HL-60 (cell line): Measurements from ENCODE around the gene PROM1.

Source experiments
- DNase-seq, 2 experiments: peaks; one replicate each; pipeline ENCODE4 v3.0.0-alpha.2; 2010 to 2020; ENCODE audit warnings: low read depth in 1 of 2, low spot score in 1 of 2
- H3K27ac ChIP-seq: fragments of 250-450 bp; sonication (Bioruptor Pico); replicated peaks from 2 replicates; pipeline ENCODE4 v1.5.1; 2020; ENCODE audit warnings: mild to moderate bottlenecking, moderate library complexity
- H3K27me3 ChIP-seq: fragments of 250-450 bp; sonication (Bioruptor Pico); 2 replicates; pipeline ENCODE4 v1.5.1; 2021; ENCODE audit warnings: mild to moderate bottlenecking, moderate library complexity; ENCODE audit not compliant: insufficient read depth, poor library complexity, severe bottlenecking
- H3K4me3 ChIP-seq: replicated peaks from 2 replicates; pipeline ENCODE4 v1.5.1; 2011; ENCODE audit warnings: mild to moderate bottlenecking, control low read depth, low read length; ENCODE audit not compliant: insufficient read depth
- GABPA ChIP-seq: IDR thresholded peaks from 2 replicates; pipeline ENCODE4 v1.6.1; 2012; ENCODE audit warnings: low read depth
- POLR2AphosphoS5 ChIP-seq: IDR thresholded peaks from 2 replicates; pipeline ENCODE4 v1.6.1; 2012; ENCODE audit warnings: low read depth
- SPI1 ChIP-seq: IDR thresholded peaks from 2 replicates; pipeline ENCODE4 v1.6.1; 2012; ENCODE audit warnings: low read depth, mild to moderate bottlenecking, borderline replicate concordance
- TF ChIP-seq, protein P1 (sequence below): IDR thresholded peaks from one replicate; pipeline ENCODE4 v1.5.1; 2011; ENCODE audit warnings: low read length, control low read depth, inconsistent platforms; ENCODE audit not compliant: insufficient read depth
- TF ChIP-seq, protein P2 (sequence below): IDR thresholded peaks from 2 replicates; pipeline ENCODE4 v1.6.1; 2012; ENCODE audit warnings: low read depth; ENCODE audit not compliant: insufficient replicate concordance

Gene PROM1

DNA sequence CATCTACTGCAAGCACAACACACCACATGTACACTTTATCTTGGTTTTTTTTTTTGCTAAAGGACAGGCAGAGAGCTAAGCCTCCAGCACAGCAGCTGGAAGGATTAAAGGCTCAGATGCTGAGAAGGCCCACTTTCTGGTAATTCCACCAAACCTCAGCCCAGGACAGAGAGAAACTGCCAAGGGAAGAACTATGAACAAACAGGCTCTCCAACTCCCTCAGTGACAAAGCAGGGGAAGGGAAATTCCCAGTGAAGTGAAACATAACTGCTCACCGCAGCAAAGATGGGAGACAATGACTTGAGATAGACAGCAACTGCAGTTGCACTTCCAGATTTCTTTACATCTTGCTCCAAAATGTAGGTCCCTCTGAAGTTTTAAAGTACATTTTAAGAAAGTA lies 4.8 kb downstream of the PROM1 start:
- no peak overlapping the region for H3K27ac ChIP-seq
- DNase-seq, result no peak
- TF ChIP-seq SPI1, result no peak
- TF ChIP-seq, protein P1, sequence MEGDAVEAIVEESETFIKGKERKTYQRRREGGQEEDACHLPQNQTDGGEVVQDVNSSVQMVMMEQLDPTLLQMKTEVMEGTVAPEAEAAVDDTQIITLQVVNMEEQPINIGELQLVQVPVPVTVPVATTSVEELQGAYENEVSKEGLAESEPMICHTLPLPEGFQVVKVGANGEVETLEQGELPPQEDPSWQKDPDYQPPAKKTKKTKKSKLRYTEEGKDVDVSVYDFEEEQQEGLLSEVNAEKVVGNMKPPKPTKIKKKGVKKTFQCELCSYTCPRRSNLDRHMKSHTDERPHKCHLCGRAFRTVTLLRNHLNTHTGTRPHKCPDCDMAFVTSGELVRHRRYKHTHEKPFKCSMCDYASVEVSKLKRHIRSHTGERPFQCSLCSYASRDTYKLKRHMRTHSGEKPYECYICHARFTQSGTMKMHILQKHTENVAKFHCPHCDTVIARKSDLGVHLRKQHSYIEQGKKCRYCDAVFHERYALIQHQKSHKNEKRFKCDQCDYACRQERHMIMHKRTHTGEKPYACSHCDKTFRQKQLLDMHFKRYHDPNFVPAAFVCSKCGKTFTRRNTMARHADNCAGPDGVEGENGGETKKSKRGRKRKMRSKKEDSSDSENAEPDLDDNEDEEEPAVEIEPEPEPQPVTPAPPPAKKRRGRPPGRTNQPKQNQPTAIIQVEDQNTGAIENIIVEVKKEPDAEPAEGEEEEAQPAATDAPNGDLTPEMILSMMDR, result no peak
- no peak for TF ChIP-seq POLR2AphosphoS5
- no peak for TF ChIP-seq GABPA
- TF ChIP-seq, protein P2, sequence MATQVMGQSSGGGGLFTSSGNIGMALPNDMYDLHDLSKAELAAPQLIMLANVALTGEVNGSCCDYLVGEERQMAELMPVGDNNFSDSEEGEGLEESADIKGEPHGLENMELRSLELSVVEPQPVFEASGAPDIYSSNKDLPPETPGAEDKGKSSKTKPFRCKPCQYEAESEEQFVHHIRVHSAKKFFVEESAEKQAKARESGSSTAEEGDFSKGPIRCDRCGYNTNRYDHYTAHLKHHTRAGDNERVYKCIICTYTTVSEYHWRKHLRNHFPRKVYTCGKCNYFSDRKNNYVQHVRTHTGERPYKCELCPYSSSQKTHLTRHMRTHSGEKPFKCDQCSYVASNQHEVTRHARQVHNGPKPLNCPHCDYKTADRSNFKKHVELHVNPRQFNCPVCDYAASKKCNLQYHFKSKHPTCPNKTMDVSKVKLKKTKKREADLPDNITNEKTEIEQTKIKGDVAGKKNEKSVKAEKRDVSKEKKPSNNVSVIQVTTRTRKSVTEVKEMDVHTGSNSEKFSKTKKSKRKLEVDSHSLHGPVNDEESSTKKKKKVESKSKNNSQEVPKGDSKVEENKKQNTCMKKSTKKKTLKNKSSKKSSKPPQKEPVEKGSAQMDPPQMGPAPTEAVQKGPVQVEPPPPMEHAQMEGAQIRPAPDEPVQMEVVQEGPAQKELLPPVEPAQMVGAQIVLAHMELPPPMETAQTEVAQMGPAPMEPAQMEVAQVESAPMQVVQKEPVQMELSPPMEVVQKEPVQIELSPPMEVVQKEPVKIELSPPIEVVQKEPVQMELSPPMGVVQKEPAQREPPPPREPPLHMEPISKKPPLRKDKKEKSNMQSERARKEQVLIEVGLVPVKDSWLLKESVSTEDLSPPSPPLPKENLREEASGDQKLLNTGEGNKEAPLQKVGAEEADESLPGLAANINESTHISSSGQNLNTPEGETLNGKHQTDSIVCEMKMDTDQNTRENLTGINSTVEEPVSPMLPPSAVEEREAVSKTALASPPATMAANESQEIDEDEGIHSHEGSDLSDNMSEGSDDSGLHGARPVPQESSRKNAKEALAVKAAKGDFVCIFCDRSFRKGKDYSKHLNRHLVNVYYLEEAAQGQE, result no peak
- peaks cover 30% of the 10 kb centered on the region for H3K27me3 ChIP-seq
- H3K4me3 ChIP-seq, result no peak overlapping the region

DNA sequence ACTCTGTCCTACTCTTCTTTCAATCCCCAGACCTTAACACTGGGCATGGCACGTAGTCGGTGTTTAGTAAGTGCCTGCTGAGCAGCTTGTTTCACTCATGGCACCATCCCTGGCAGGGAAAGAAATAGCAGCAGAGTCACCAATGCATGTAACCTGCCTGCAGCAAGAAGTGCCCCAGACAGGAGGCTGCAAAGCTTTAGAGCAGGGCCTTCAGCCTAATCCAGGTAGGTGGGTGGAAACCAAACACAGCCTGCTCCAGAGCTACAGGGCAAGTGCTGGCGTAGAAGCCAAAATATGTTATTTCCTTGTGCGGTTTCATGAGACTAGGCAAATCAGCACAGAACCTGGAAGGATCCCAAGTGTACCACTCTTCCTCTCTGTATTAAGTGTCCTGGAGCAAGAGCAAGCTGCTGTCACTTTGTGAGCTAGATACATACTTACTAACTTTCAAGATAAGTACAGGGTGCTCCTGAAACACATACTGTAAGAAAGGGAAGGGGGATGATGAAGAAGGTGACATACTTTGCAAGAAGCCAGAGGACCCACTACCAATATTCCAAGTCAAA lies 5.5 kb downstream of the PROM1 start:
- no peak overlapping the region for H3K4me3 ChIP-seq
- H3K27ac ChIP-seq, result no peak overlapping the region
- DNase-seq, result no peak
- TF ChIP-seq GABPA (no peak), SPI1 (no peak), POLR2AphosphoS5 (no peak)
- TF ChIP-seq, protein P2, result no peak
- TF ChIP-seq, protein P1, result no peak
- H3K27me3 ChIP-seq, result peaks cover 23% of the 10 kb centered on the region

DNA sequence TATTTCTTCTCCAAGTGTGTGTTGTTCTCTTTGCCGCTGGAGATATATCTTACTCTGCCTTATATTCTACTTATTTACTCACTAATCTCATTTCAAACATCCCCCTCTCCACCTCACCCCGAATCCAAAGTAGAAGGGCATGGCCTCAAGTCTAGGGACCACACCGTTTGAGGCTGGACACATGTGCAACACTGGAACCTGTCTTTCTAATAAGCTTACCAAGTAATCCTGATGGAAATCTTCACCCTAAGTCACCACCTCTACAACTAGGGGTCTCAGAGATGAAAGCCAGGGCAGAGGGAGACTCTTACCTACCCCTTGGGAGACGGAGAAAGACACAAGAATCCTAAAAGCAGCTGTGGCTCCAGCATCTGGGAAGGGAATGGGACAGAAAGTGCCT lies 6.0 kb downstream of the PROM1 start:
- peaks cover 18% of the 10 kb centered on the region for H3K27me3 ChIP-seq
- no peak for TF ChIP-seq POLR2AphosphoS5
- DNase-seq, result no peak
- no peak overlapping the region for H3K27ac ChIP-seq
- H3K4me3 ChIP-seq, result no peak overlapping the region

DNA sequence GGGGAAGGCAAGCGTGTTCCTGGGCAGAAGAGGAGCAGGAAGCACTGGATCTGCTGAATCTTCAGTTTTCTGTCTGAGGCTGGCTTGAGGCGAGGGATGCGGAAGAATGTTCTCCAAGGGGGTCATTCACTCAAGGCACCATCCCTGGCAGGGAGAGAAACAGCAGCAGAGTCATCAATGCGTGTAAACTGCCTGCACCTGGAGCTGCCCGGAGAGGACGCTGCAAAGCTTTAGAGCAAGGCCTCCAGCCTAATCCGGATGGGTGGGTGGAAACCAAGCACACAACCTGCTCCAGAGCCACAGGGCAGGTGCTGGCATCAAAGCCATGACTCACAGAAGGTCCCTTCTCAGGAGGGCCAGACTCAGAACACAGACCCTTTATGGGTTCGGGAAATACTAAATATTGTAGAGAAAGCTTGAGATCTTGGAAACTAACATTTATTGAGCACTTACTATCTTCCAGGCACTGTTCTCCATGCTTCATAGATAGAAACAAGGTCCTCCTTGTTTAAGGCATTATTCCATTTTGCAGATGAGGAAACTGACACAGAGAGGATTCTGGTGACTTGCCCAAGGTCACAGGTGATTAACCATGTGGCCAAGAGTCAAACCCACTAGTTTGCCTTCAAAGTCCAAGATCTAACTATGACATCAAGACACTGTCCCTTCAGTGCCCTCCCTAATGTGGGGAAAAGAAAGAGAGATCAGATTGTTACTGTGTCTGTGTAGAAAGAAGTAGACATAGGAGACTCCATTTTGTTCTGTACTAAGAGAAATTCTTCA lies 7.7 kb downstream of the PROM1 start:
- H3K4me3 ChIP-seq, result no peak overlapping the region

DNA sequence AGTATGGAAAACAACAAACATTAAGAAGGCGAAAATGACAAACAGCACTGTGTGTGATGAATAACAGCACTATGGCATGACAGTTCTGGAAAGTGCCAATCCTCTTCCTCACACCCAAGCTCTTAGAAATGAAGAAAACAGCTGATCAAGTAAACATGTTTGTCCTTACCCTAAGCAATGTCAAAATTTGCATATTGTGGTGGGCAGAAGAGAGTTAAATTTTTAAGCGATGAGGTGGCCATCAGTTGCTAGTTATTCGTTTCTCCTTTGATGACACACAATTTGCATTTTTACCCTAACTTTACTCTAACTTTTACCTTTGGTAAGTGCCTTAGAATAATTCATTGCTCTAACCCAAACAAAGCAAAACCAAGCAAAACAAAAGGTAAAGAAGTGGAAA lies 8.8 kb downstream of the PROM1 start:
- DNase-seq, result no peak
- no peak overlapping the region for H3K27ac ChIP-seq
- no peak overlapping the region for H3K4me3 ChIP-seq
- no peaks in the 10 kb centered on the region for H3K27me3 ChIP-seq
- TF ChIP-seq GABPA, result no peak
- TF ChIP-seq SPI1, result no peak
- TF ChIP-seq, protein P2, result no peak
- TF ChIP-seq POLR2AphosphoS5, result no peak
- TF ChIP-seq, protein P1, result no peak

More for the DNA sequence above, 7.7 kb downstream of the PROM1 start:
- Histone ChIP-seq H3K27me3 (peaks cover 6% of the 10 kb centered on the region), H3K27ac (no peak overlapping the region)
- DNase-seq, result no peak
- TF ChIP-seq GABPA, result no peak
